Endothelial cell of umbilical vein (primary cell): ENCODE results near the gene TARS2. TPM values are rescaled to one million over a fixed set of nuclear protein-coding genes. Genes with fewer than 3 reads are reported as not detected.

Experiments
- BruUV-seq: library from RNA; stranded (reverse); fragments of 400-500 nt; replicated peaks from 2 replicates; lab custom pipeline; 2021; lab: Mats Ljungman, UMichigan
- CTCF ChIA-PET: fragments of 300-600, 350-600 bp; sonication (Branson Sonifier 250); formaldehyde crosslinking; loops from one replicate; lab custom pipeline; 2021; ENCODE audit warnings: antibody characterized with exemption, inconsistent platforms; lab: Charles Lee
- POLR2A ChIA-PET: fragments of 300-600, 350-600 bp; sonication (Branson Sonifier 250); formaldehyde crosslinking; loops from one replicate; lab custom pipeline; 2021; ENCODE audit warnings: antibody characterized with exemption, inconsistent platforms; lab: Charles Lee
- DNase-seq: peaks from one replicate; pipeline ENCODE4 v3.0.0-alpha.2; 2011; ENCODE audit warnings: low read depth, low spot score
- FAIRE-seq: peaks from 2 replicates; lab custom pipeline; 2011; peaks lifted over from hg19 to GRCh38; lab: Jason Lieb, UNC
- H2AFZ ChIP-seq: 2 replicates; pipeline ENCODE4 v1.6.0; 2012; ENCODE audit warnings: low read depth, low read length, control low read depth, inconsistent platforms
- H3K27ac ChIP-seq: 2 replicates; pipeline ENCODE4 v1.5.1; 2011; ENCODE audit warnings: low read depth, mild to moderate bottlenecking, control low read depth, low read length, moderate library complexity; ENCODE audit not compliant: insufficient read depth
- H3K27me3 ChIP-seq, 2 experiments: 2 replicates each; pipeline versions ENCODE4 v1.6.0 to v1.6.1; 2011; ENCODE audit warnings: low read length in 2 of 2, mixed read lengths in 1 of 2; ENCODE audit not compliant: control insufficient read depth in 2 of 2, insufficient read depth in 2 of 2
- H3K36me3 ChIP-seq, 2 experiments: 2 replicates in 1 of 2; 3 replicates in 1 of 2; pipeline ENCODE4 v1.5.1; 2011; ENCODE audit warnings: low read length in 2 of 2, mild to moderate bottlenecking in 1 of 2, moderate library complexity in 1 of 2; ENCODE audit not compliant: control insufficient read depth in 2 of 2, insufficient read depth in 2 of 2; ENCODE audit errors: extremely low read depth in 1 of 2
- H3K4me1 ChIP-seq: 3 replicates; pipeline ENCODE4 v1.5.1; 2011; ENCODE audit warnings: mild to moderate bottlenecking, low read length; ENCODE audit not compliant: control insufficient read depth, insufficient read depth; ENCODE audit errors: extremely low read depth
- H3K4me2 ChIP-seq: 2 replicates; pipeline ENCODE4 v1.6.1; 2011; ENCODE audit warnings: low read length, control low read depth, mixed read lengths; ENCODE audit not compliant: insufficient read depth
- H3K4me3 ChIP-seq, 3 experiments: fragments of 200-600 bp in 1 of 3; sonication (generic), shearing (Covaris generic) in 1 of 3; replicated peaks in 1 of 3; 2 replicates each; pipeline ENCODE4 v1.5.1; 2011 to 2016; ENCODE audit warnings: control low read depth in 3 of 3, low read length in 3 of 3, mild to moderate bottlenecking in 2 of 3, inconsistent platforms in 1 of 3, low read depth in 1 of 3, moderate library complexity in 1 of 3; ENCODE audit not compliant: insufficient read depth in 1 of 3
- H3K79me2 ChIP-seq: 2 replicates; pipeline ENCODE4 v1.6.0; 2012; ENCODE audit warnings: low read length, inconsistent platforms; ENCODE audit not compliant: control insufficient read depth, insufficient read depth
- H3K9ac ChIP-seq: replicated peaks from 2 replicates; pipeline ENCODE3; 2011; ENCODE audit warnings: low read length, control low read depth; ENCODE audit not compliant: insufficient read depth; ENCODE audit errors: extremely low read depth
- H3K9me1 ChIP-seq: replicated peaks from 3 replicates; pipeline ENCODE4 v1.6.0; 2011; ENCODE audit warnings: mild to moderate bottlenecking, low read length; ENCODE audit not compliant: control insufficient read depth, insufficient read depth; ENCODE audit errors: extremely low read depth
- H3K9me3 ChIP-seq: replicated peaks from 2 replicates; pipeline ENCODE4 v1.5.1; 2012; ENCODE audit warnings: low read length, inconsistent platforms; ENCODE audit not compliant: control insufficient read depth, insufficient read depth
- H4K20me1 ChIP-seq: replicated peaks from 2 replicates; pipeline ENCODE3; 2011; ENCODE audit warnings: mild to moderate bottlenecking, low read length; ENCODE audit not compliant: control insufficient read depth, insufficient read depth; ENCODE audit errors: extremely low read depth
- CTCF ChIP-seq, 2 donors: IDR thresholded peaks; 1 replicate in 1 of 2; 2 replicates in 1 of 2; pipeline ENCODE4 v1.5.1; 2011; ENCODE audit warnings: low read length in 2 of 2, mild to moderate bottlenecking in 2 of 2, moderate library complexity in 2 of 2, control low read depth in 1 of 2, inconsistent platforms in 1 of 2, low read depth in 1 of 2; ENCODE audit not compliant: insufficient read depth in 1 of 2; ENCODE audit errors: extremely low read depth in 1 of 2
- EZH2 ChIP-seq: IDR thresholded peaks from 2 replicates; pipeline ENCODE4 v1.6.1; 2012; ENCODE audit warnings: borderline replicate concordance, low read depth, mild to moderate bottlenecking, moderate library complexity, low read length, inconsistent platforms; ENCODE audit not compliant: severe bottlenecking
- FOS ChIP-seq: IDR thresholded peaks from 2 replicates; pipeline ENCODE4 v1.6.1; 2011; ENCODE audit warnings: mild to moderate bottlenecking, low read length, moderate library complexity, borderline replicate concordance; ENCODE audit not compliant: insufficient read depth
- GATA2 ChIP-seq: IDR thresholded peaks from 2 replicates; pipeline ENCODE4 v1.7.0; 2011; ENCODE audit warnings: low read depth, mild to moderate bottlenecking, moderate library complexity, mixed read lengths, low read length; ENCODE audit not compliant: insufficient read length, insufficient read depth
- JUN ChIP-seq: IDR thresholded peaks from 2 replicates; pipeline ENCODE4 v1.6.1; 2011; ENCODE audit warnings: borderline replicate concordance, low read depth; ENCODE audit not compliant: insufficient read length, insufficient read depth
- MAX ChIP-seq: IDR thresholded peaks from 2 replicates; pipeline ENCODE4 v1.6.1; 2011; ENCODE audit not compliant: insufficient read depth, insufficient read length
- MYC ChIP-seq: IDR thresholded peaks from one replicate; pipeline ENCODE4 v1.6.1; 2011; ENCODE audit warnings: mild to moderate bottlenecking, low read depth, low read length
- POLR2A ChIP-seq: IDR thresholded peaks from 2 replicates; pipeline ENCODE4 v1.6.1; 2012; ENCODE audit warnings: low read depth, mild to moderate bottlenecking, control low read depth, low read length
- POLR2AphosphoS5 ChIP-seq: IDR thresholded peaks from 2 replicates; pipeline ENCODE4 v1.6.1; 2012; ENCODE audit warnings: low read depth, mild to moderate bottlenecking, control low read depth, low read length, moderate library complexity; ENCODE audit not compliant: insufficient read depth
- dilution Hi-C: fragments of 300-500 bp; cut with MboI; formaldehyde crosslinking; loops from one replicate; pipeline ENCODE4 v1.15.0; 2019; ENCODE audit warnings: low sequenced_read_pairs; ENCODE audit not compliant: extremely low pct_ligation_motif_present
- intact Hi-C: fragments of 100-400 bp; cut with micrococcal nuclease; formaldehyde crosslinking; loops from one replicate; pipeline ENCODE4 v1.10.0; 2022
- polyA plus RNA-seq, 4 experiments: library from polyadenylated mRNA; depleted of rRNA in 3 of 4; stranded (reverse) in 3 of 4; unstranded in 1 of 4; fragments of >200 nt; gene quantifications; 2 replicates each; pipeline versions ENCODE4 v1.2.1 to v1.2.3, GENCODE V29; 2011 to 2012; ENCODE audit warnings: missing spikeins in 1 of 4
- total RNA-seq: library from RNA; stranded (reverse); gene quantifications from 2 replicates; pipeline ENCODE4 v1.2.3, GENCODE V29; 2021

Gene TARS2
- total and polyA plus RNA-seq, 2 donors (not counting 3 experiments of a cell fraction or from before 2014, with no cell fraction given) = 21.5 to 22.0 TPM

GRCh38 chr1:150484861-150485260, 2.4 kb upstream of the TARS2 start:
- dilution Hi-C loops (no loop called here), intact Hi-C loops (no loop called here)
- no TSS peak for BruUV-seq
- Histone ChIP-seq H3K4me2 (no peak overlapping the region), H3K27ac (no peak overlapping the region), H3K79me2 (no peaks in the 10 kb centered on the region), H3K4me1 (peaks cover 7% of the 10 kb centered on the region), H3K4me3 (no peak overlapping the region), H3K9me1 (no peaks in the 10 kb centered on the region), H2AFZ (peak overlapping the region; percentile 68), H4K20me1 (no peaks in the 10 kb centered on the region), H3K9ac (no peak overlapping the region), H3K9me3 (no peaks in the 10 kb centered on the region), H3K27me3 (no peaks in the 10 kb centered on the region), H3K36me3 (no peaks in the 10 kb centered on the region)
- TF ChIP-seq FOS (no peak), CTCF (IDR thresholded peaks at IDR 0.05; ENCODE audit: extremely low read depth in 1 of 2, insufficient read depth in 1 of 2, low read depth in 1 of 2, low read length in 2 of 2) (no peak), POLR2A (no peak), GATA2 (no peak), JUN (no peak), MAX (no peak), MYC (no peak), POLR2AphosphoS5 (no peak), EZH2 (no peak)
- ChIA-PET POLR2A (no interaction called here), CTCF (interaction anchor here (1.4 kb wide), 1 partner anchor 10 kb away, joined by 3 read pairs; no protein-coding TSS in a partner anchor)
- no peak for FAIRE-seq
- DNase-seq = no peak
